Measurements from ENCODE around the gene ELP5.

The ELP5 gene

DNA sequence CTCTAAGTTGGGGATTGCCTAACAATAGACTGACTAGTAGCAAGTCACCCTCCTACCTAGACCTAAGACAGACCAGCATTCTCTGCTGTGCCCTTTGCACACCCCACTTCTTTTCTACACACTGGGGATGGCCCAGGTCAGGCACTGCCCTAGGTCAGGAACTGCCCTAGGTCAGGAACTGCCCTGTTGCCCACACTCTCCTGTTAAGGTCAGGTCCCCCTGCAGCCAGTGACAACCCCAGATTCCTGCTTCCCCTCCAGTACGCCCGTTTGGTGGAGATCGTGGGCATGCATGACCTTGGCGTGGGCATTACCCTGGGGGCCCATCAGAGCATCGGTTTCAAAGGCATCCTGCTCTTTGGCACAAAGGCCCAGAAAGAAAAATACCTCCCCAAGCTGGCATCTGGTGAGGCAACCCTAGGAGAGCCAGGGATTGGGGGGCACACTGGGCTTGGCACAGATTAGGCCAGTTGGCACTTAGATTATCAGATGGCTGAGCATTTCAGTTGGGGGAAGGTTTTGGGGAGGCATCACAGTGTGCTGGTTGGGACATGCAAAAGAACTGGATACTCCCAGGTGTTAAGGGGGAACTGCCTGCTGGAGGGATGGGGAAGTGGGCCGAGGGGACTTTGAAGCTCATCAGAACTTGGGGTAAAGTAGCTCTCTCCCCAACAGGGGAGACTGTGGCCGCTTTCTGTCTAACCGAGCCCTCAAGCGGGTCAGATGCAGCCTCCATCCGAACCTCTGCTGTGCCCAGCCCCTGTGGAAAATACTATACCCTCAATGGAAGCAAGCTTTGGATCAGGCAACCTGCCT lies 30.5 kb upstream of the ELP5 start:
- TF ChIP-seq, protein P1, sequence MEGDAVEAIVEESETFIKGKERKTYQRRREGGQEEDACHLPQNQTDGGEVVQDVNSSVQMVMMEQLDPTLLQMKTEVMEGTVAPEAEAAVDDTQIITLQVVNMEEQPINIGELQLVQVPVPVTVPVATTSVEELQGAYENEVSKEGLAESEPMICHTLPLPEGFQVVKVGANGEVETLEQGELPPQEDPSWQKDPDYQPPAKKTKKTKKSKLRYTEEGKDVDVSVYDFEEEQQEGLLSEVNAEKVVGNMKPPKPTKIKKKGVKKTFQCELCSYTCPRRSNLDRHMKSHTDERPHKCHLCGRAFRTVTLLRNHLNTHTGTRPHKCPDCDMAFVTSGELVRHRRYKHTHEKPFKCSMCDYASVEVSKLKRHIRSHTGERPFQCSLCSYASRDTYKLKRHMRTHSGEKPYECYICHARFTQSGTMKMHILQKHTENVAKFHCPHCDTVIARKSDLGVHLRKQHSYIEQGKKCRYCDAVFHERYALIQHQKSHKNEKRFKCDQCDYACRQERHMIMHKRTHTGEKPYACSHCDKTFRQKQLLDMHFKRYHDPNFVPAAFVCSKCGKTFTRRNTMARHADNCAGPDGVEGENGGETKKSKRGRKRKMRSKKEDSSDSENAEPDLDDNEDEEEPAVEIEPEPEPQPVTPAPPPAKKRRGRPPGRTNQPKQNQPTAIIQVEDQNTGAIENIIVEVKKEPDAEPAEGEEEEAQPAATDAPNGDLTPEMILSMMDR (IDR thresholded peaks at IDR 0.05; ENCODE audit: insufficient read depth, low read length, poor library complexity, severe bottlenecking), result no peak
- peaks cover 21% of the 10 kb centered on the region for H3K36me3 ChIP-seq (ENCODE audit: control insufficient read depth, insufficient read depth, low read length)
- DNase-seq (ENCODE audit: extremely low read depth, insufficient read length), result no peak
- H3K4me3 ChIP-seq (replicated peaks; ENCODE audit: low read depth, low read length), result no peak overlapping the region
- no peaks in the 10 kb centered on the region for H3K27me3 ChIP-seq (replicated peaks; ENCODE audit: control insufficient read depth, insufficient read depth, low read length)

DNA sequence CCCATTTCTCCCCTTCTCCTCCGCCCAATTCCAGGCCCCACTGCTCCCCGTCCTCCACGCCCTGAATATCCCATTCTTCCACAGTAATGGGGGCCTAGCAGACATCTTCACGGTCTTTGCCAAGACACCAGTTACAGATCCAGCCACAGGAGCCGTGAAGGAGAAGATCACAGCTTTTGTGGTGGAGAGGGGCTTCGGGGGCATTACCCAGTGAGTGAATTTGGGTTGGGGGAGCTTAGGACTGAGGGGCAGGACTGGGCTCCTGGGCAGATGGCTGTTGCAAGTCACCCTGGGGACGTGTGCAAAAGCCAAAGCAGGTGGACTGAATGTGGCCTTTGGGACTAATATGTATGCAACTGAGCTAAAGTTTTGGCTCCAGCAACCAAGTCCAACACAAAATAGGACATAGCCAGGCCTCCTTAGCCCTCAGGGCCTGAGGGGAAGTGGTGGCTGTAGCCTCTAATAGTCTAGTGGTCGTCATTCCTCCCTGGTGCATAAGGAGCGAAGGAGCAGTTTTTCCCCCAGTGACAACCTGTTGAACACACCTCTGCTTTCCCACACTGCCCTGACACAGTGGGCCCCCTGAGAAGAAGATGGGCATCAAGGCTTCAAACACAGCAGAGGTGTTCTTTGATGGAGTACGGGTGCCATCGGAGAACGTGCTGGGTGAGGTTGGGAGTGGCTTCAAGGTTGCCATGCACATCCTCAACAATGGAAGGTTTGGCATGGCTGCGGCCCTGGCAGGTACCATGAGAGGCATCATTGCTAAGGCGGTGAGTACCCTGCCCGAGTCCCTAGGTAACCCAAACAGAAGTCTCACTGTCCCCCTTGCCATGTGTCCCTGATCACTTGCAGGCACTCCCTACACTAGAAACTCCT lies 29.7 kb upstream of the ELP5 start:
- no peak for DNase-seq (ENCODE audit: extremely low read depth, insufficient read length)
- TF ChIP-seq, protein P1 (IDR thresholded peaks at IDR 0.05; ENCODE audit: insufficient read depth, low read length, poor library complexity, severe bottlenecking), result no peak
- Histone ChIP-seq H3K27me3 (replicated peaks; ENCODE audit: control insufficient read depth, insufficient read depth, low read length) (no peaks in the 10 kb centered on the region), H3K4me3 (replicated peaks; ENCODE audit: low read depth, low read length) (no peak overlapping the region), H3K36me3 (ENCODE audit: control insufficient read depth, insufficient read depth, low read length) (peaks cover 28% of the 10 kb centered on the region)

DNA sequence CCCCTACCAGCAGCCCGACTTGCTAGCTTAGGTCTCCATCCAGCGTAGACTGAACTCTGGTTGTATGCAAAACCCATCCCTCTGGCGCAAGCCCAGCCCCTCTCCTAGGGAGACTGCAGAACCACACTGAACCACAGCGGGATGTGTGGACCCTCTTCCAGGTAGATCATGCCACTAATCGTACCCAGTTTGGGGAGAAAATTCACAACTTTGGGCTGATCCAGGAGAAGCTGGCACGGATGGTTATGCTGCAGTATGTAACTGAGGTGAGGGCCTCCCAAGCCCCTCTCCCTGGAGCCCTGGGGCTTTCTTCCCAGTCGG lies 29.1 kb upstream of the ELP5 start:
- no peak overlapping the region for H3K4me3 ChIP-seq (replicated peaks; ENCODE audit: low read depth, low read length)
- no peak for DNase-seq (ENCODE audit: extremely low read depth, insufficient read length)
- H3K27me3 ChIP-seq (replicated peaks; ENCODE audit: control insufficient read depth, insufficient read depth, low read length), result no peaks in the 10 kb centered on the region
- TF ChIP-seq, protein P1 (IDR thresholded peaks at IDR 0.05; ENCODE audit: insufficient read depth, low read length, poor library complexity, severe bottlenecking), result no peak
- peaks cover 32% of the 10 kb centered on the region for H3K36me3 ChIP-seq (ENCODE audit: control insufficient read depth, insufficient read depth, low read length)

DNA sequence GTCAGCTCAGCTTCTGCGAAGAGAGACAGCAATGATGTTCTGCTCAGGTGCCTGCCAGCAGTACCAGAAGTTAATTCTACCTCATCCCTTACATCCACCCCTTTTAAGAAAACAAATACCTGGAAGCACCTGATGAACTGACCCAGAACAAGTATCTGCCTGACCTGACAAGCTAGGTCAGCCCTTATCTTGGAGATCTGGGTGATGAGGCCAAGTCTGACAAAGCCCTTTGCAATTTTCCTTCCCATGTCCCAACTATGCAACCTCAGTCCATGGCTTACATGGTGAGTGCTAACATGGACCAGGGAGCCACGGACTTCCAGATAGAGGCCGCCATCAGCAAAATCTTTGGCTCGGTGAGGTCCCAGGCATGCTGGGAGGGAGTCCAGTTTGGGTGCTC lies 28.6 kb upstream of the ELP5 start:
- TF ChIP-seq, protein P1 (IDR thresholded peaks at IDR 0.05; ENCODE audit: insufficient read depth, low read length, poor library complexity, severe bottlenecking), result no peak
- H3K27me3 ChIP-seq (replicated peaks; ENCODE audit: control insufficient read depth, insufficient read depth, low read length), result no peaks in the 10 kb centered on the region
- no peak overlapping the region for H3K4me3 ChIP-seq (replicated peaks; ENCODE audit: low read depth, low read length)
- no peak for DNase-seq (ENCODE audit: extremely low read depth, insufficient read length)
- peaks cover 32% of the 10 kb centered on the region for H3K36me3 ChIP-seq (ENCODE audit: control insufficient read depth, insufficient read depth, low read length)

DNA sequence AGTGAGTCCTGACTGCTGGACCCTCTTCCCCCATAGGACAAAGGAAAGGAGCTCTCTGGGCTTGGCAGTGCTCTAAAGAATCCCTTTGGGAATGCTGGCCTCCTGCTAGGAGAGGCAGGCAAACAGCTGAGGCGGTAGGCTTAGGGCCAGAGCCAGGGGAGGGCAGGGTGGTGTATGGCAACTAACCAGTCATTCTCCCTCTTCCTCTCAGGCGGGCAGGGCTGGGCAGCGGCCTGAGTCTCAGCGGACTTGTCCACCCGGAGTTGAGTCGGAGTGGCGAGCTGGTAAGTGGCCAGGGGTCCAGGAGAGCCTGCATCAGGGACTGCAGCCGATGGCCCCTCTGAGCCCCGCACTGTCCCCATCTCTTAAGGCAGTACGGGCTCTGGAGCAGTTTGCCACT lies 27.9 kb upstream of the ELP5 start:
- Histone ChIP-seq H3K4me3 (replicated peaks; ENCODE audit: low read depth, low read length) (no peak overlapping the region), H3K27me3 (replicated peaks; ENCODE audit: control insufficient read depth, insufficient read depth, low read length) (no peaks in the 10 kb centered on the region), H3K36me3 (ENCODE audit: control insufficient read depth, insufficient read depth, low read length) (peaks cover 36% of the 10 kb centered on the region)
- TF ChIP-seq, protein P1 (IDR thresholded peaks at IDR 0.05; ENCODE audit: insufficient read depth, low read length, poor library complexity, severe bottlenecking), result no peak
- no peak for DNase-seq (ENCODE audit: extremely low read depth, insufficient read length)

All from GM06990 (cell line).